Measurements from ENCODE around the gene ERH. TPM values are rescaled to one million over a fixed set of nuclear protein-coding genes. Genes with fewer than 3 reads are reported as not detected.

Gene ERH
- total and polyA plus RNA-seq, 2 donors (not counting 3 experiments of a cell fraction or from before 2014, with no cell fraction given), result 157 to 263 TPM

DNA sequence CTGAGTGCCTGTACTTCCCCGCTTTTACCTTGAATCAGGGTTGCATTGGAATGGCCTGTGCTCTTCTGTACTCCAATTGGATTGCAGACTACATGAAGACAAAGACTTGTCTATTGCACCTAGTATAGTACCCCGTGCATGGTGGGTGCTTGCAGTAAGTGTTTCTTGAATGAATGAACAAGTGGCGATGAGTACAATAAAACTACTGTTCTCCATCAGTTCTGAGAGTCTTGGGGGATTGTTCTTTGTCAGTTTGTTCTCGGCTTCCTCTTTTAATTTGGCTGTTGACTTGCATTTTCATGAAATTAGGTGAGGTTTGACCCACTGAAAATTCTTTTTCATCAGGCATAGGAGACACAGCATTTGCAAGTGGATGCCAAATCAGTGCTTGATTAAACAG, 34.1 kb downstream of the ERH start:
- BruUV-seq (replicated peaks), result no TSS peak
- no peaks in the 10 kb centered on the region for H3K9me3 ChIP-seq (replicated peaks; ENCODE audit: control insufficient read depth, insufficient read depth, low read length)
- H3K9ac ChIP-seq (replicated peaks; ENCODE audit: extremely low read depth, insufficient read depth, low read length), result no peak overlapping the region
- H3K79me2 ChIP-seq (ENCODE audit: control insufficient read depth, insufficient read depth, low read length), result no peaks in the 10 kb centered on the region
- DNase-seq (ENCODE audit: low read depth, low spot score) (no peak), FAIRE-seq (no peak)
- ChIA-PET POLR2A (no interaction called here), CTCF (interaction anchor here (1.0 kb wide), 1 partner anchor 121 kb away, joined by 3 read pairs; no protein-coding TSS in a partner anchor)
- H3K4me3 ChIP-seq (replicated peaks in 1 of 3; ENCODE audit: insufficient read depth in 1 of 3, low read depth in 1 of 3, low read length in 3 of 3), result no peak overlapping the region
- dilution Hi-C loops (cut with MboI; ENCODE audit: extremely low pct_ligation_motif_present, low sequenced_read_pairs) (no loop called here), intact Hi-C loops (cut with micrococcal nuclease) (no loop called here)
- H3K9me1 ChIP-seq (replicated peaks; ENCODE audit: control insufficient read depth, extremely low read depth, insufficient read depth, low read length), result no peaks in the 10 kb centered on the region
- H3K27ac ChIP-seq (ENCODE audit: insufficient read depth, low read depth, low read length), result no peak overlapping the region
- no peaks in the 10 kb centered on the region for H3K4me1 ChIP-seq (ENCODE audit: control insufficient read depth, extremely low read depth, insufficient read depth, low read length)
- no peaks in the 10 kb centered on the region for H3K36me3 ChIP-seq (ENCODE audit: control insufficient read depth in 2 of 2, extremely low read depth in 1 of 2, insufficient read depth in 2 of 2, low read length in 2 of 2)
- H3K4me2 ChIP-seq (ENCODE audit: insufficient read depth, low read length), result no peak overlapping the region
- H3K27me3 ChIP-seq (ENCODE audit: control insufficient read depth in 2 of 2, insufficient read depth in 2 of 2, low read length in 2 of 2), result peaks cover 0 to 2% of the 10 kb centered on the region in 2 experiments
- no peak for TF ChIP-seq GATA2 (IDR thresholded peaks at IDR 0.05; ENCODE audit: insufficient read depth, insufficient read length, low read depth, low read length)
- no peak for TF ChIP-seq MYC (IDR thresholded peaks at IDR 0.05; ENCODE audit: low read depth, low read length)
- TF ChIP-seq POLR2A (IDR thresholded peaks at IDR 0.05; ENCODE audit: low read depth, low read length), result no peak
- TF ChIP-seq FOS (IDR thresholded peaks at IDR 0.05; ENCODE audit: borderline replicate concordance, insufficient read depth, low read length), result no peak
- no peak for TF ChIP-seq POLR2AphosphoS5 (IDR thresholded peaks at IDR 0.05; ENCODE audit: insufficient read depth, low read depth, low read length)
- TF ChIP-seq, protein P1, sequence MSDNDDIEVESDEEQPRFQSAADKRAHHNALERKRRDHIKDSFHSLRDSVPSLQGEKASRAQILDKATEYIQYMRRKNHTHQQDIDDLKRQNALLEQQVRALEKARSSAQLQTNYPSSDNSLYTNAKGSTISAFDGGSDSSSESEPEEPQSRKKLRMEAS (IDR thresholded peaks at IDR 0.05; ENCODE audit: insufficient read depth, insufficient read length), result no peak
- TF ChIP-seq, protein P2, sequence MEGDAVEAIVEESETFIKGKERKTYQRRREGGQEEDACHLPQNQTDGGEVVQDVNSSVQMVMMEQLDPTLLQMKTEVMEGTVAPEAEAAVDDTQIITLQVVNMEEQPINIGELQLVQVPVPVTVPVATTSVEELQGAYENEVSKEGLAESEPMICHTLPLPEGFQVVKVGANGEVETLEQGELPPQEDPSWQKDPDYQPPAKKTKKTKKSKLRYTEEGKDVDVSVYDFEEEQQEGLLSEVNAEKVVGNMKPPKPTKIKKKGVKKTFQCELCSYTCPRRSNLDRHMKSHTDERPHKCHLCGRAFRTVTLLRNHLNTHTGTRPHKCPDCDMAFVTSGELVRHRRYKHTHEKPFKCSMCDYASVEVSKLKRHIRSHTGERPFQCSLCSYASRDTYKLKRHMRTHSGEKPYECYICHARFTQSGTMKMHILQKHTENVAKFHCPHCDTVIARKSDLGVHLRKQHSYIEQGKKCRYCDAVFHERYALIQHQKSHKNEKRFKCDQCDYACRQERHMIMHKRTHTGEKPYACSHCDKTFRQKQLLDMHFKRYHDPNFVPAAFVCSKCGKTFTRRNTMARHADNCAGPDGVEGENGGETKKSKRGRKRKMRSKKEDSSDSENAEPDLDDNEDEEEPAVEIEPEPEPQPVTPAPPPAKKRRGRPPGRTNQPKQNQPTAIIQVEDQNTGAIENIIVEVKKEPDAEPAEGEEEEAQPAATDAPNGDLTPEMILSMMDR (IDR thresholded peaks at IDR 0.05; ENCODE audit: extremely low read depth in 1 of 2, insufficient read depth in 1 of 2, low read depth in 1 of 2, low read length in 2 of 2), result no peak
- TF ChIP-seq EZH2 (IDR thresholded peaks at IDR 0.05; ENCODE audit: borderline replicate concordance, low read depth, low read length, severe bottlenecking), result no peak
- no peak for TF ChIP-seq JUN (IDR thresholded peaks at IDR 0.05; ENCODE audit: borderline replicate concordance, insufficient read depth, insufficient read length, low read depth)
- no peak overlapping the region for H2AFZ ChIP-seq (ENCODE audit: low read depth, low read length)
- H4K20me1 ChIP-seq (replicated peaks; ENCODE audit: control insufficient read depth, extremely low read depth, insufficient read depth, low read length), result no peaks in the 10 kb centered on the region
